Suprapubic skin (tissue), 3 donors: ENCODE data around the gene HFM1.

Source experiments
- POLR2A ChIP-seq, 2 donors: fragments of 450-650 bp; IDR thresholded peaks; one replicate each; pipeline ENCODE4 v1.6.1; 2017; ENCODE audit warnings: antibody characterized with exemption in 2 of 2, mild to moderate bottlenecking in 2 of 2, moderate library complexity in 2 of 2
- TF ChIP-seq, protein P1 (sequence below), 2 donors: fragments of 200-600 bp in 1 of 2; fragments of 450-650 bp in 1 of 2; sonication (generic) in 1 of 2; IDR thresholded peaks; one replicate each; pipeline ENCODE4 v1.5.1; 2016 to 2019; ENCODE audit warnings: antibody characterized with exemption in 2 of 2, mild to moderate bottlenecking in 1 of 2, moderate library complexity in 1 of 2

DNA sequence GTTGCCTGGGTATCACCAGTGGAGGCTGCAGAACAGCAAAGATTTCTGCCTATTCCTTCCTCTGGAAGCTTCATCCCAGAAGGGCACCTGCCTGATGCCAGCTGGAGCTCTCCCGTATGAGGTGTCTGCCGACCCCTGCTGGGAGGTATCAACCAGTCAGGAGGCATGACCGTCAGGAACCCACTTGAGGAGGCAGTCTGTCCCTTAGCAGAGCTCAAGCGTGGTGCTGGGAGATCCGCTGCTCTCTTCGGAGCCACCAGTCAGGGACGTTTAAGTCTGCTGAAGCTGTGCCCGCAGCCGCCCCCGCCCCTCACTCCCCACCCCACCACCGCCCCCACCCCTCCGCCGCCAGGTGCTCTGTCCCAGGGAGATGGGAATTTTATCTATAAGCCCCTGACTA, 23.1 kb upstream of the HFM1 start:
- TF ChIP-seq, protein P1, sequence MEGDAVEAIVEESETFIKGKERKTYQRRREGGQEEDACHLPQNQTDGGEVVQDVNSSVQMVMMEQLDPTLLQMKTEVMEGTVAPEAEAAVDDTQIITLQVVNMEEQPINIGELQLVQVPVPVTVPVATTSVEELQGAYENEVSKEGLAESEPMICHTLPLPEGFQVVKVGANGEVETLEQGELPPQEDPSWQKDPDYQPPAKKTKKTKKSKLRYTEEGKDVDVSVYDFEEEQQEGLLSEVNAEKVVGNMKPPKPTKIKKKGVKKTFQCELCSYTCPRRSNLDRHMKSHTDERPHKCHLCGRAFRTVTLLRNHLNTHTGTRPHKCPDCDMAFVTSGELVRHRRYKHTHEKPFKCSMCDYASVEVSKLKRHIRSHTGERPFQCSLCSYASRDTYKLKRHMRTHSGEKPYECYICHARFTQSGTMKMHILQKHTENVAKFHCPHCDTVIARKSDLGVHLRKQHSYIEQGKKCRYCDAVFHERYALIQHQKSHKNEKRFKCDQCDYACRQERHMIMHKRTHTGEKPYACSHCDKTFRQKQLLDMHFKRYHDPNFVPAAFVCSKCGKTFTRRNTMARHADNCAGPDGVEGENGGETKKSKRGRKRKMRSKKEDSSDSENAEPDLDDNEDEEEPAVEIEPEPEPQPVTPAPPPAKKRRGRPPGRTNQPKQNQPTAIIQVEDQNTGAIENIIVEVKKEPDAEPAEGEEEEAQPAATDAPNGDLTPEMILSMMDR (IDR thresholded peaks at IDR 0.05), result no peak
- no peak for TF ChIP-seq POLR2A (IDR thresholded peaks at IDR 0.05)
